Suprapubic skin (tissue), 4 donors: ENCODE measurements around the gene SLC2A13. TPM values are rescaled to one million over a fixed set of nuclear protein-coding genes. Genes with fewer than 3 reads are reported as not detected.

Experiments used
- DNase-seq, 2 donors: peaks; one replicate each; pipeline ENCODE4 v3.0.0-alpha.2; 2019; ENCODE audit warnings: low spot score in 2 of 2
- H3K27ac ChIP-seq: fragments of 200-600 bp; sonication (generic); one replicate; pipeline ENCODE4 v1.5.1; 2019
- H3K27me3 ChIP-seq: fragments of 200-600 bp; sonication (generic); one replicate; pipeline ENCODE4 v1.5.1; 2019
- H3K36me3 ChIP-seq: fragments of 200-600 bp; sonication (generic); one replicate; pipeline ENCODE4 v1.5.1; 2019
- H3K4me1 ChIP-seq: fragments of 200-600 bp; sonication (generic); one replicate; pipeline ENCODE4 v1.5.1; 2019
- H3K4me3 ChIP-seq: fragments of 200-600 bp; sonication (generic); one replicate; pipeline ENCODE4 v1.5.1; 2019; ENCODE audit warnings: mild to moderate bottlenecking
- H3K9me3 ChIP-seq: fragments of 200-600 bp; sonication (generic); one replicate; pipeline ENCODE4 v1.5.1; 2019
- EP300 ChIP-seq: sonication (generic); formaldehyde crosslinking; IDR thresholded peaks from one replicate; pipeline ENCODE4 v1.6.1; 2017; ENCODE audit warnings: antibody characterized with exemption
- POLR2A ChIP-seq, 2 donors: fragments of 450-650 bp; IDR thresholded peaks; one replicate each; pipeline ENCODE4 v1.6.1; 2017; ENCODE audit warnings: antibody characterized with exemption in 2 of 2, mild to moderate bottlenecking in 2 of 2, moderate library complexity in 2 of 2
- POLR2AphosphoS5 ChIP-seq, 3 donors: sonication (generic); formaldehyde crosslinking; IDR thresholded peaks; one replicate each; pipeline ENCODE4 v1.6.1; 2017; ENCODE audit warnings: antibody characterized with exemption in 3 of 3
- WGBS: methylation state at CpG from one replicate; pipeline ENCODE4 v1.1.5; 2018; 5-methylcytosine and 5-hydroxymethylcytosine counted together
- total RNA-seq, 4 donors: library from RNA; depleted of rRNA; stranded (reverse); fragments of >200 nt; gene quantifications; one replicate each; pipeline ENCODE4 v1.1.0, GENCODE V29; 2016
- TF ChIP-seq, protein P1 (sequence below), 2 donors: fragments of 200-600 bp in 1 of 2; fragments of 450-650 bp in 1 of 2; sonication (generic) in 1 of 2; IDR thresholded peaks; one replicate each; pipeline ENCODE4 v1.5.1; 2016 to 2019; ENCODE audit warnings: antibody characterized with exemption in 2 of 2, mild to moderate bottlenecking in 1 of 2, moderate library complexity in 1 of 2

The SLC2A13 gene
- total RNA-seq, 4 donors from 2014 or later, result 10.4 to 14.1 (median 13.4) TPM

DNA sequence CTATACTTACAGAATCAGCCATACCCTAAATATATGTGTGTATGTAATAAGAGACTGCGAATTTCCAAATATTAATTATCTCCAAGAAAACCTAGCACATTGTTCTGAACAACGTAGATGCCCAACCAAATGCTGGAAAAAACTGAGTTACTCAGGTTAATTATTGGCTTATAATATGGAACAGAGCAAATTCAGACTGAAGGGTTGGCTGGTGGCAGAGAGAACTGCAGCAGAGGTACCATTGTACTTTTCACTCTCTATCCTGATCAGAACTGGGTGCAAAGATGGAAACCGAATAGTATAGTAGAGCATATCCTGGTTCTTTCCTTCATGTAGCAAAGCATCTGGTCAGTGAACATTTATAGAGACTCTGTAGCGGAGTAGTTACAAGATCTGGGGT is 185.7 kb downstream of the SLC2A13 start:
- TF ChIP-seq, protein P1, sequence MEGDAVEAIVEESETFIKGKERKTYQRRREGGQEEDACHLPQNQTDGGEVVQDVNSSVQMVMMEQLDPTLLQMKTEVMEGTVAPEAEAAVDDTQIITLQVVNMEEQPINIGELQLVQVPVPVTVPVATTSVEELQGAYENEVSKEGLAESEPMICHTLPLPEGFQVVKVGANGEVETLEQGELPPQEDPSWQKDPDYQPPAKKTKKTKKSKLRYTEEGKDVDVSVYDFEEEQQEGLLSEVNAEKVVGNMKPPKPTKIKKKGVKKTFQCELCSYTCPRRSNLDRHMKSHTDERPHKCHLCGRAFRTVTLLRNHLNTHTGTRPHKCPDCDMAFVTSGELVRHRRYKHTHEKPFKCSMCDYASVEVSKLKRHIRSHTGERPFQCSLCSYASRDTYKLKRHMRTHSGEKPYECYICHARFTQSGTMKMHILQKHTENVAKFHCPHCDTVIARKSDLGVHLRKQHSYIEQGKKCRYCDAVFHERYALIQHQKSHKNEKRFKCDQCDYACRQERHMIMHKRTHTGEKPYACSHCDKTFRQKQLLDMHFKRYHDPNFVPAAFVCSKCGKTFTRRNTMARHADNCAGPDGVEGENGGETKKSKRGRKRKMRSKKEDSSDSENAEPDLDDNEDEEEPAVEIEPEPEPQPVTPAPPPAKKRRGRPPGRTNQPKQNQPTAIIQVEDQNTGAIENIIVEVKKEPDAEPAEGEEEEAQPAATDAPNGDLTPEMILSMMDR (IDR thresholded peaks at IDR 0.05), result no peak
- no peak for TF ChIP-seq POLR2AphosphoS5 (IDR thresholded peaks at IDR 0.05)
- no peak for TF ChIP-seq POLR2A (IDR thresholded peaks at IDR 0.05)
- no peak for TF ChIP-seq EP300
- no peak for DNase-seq
- no peak overlapping the region for H3K27ac ChIP-seq
- H3K4me3 ChIP-seq, result no peak overlapping the region
- peaks cover 13% of the 10 kb centered on the region for H3K4me1 ChIP-seq
- 84% methylated on average over 4 of the region's 4 CpGs for WGBS
- H3K27me3 ChIP-seq, result no peaks in the 10 kb centered on the region
- no peaks in the 10 kb centered on the region for H3K9me3 ChIP-seq
- no peaks in the 10 kb centered on the region for H3K36me3 ChIP-seq

DNA sequence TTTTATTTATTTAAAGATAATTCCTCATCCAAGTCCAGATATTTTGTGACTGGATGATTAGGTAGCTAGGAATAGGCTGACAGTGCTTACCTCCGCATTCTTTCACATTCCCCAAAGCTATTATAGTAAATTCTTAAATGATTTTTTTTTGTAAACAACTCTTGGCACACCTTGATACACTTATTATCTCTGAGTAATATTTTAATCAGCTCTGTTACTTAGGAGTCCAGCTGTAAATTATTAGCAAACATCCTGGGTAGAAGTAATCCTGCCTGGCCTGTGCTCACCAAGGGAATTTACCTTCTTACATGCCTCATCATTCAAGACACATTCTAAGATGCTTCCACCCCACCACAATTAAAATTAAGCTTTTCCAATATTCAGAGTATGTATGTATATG is 186.1 kb downstream of the SLC2A13 start:
- H3K4me3 ChIP-seq, result no peak overlapping the region
- H3K27me3 ChIP-seq, result no peaks in the 10 kb centered on the region
- H3K4me1 ChIP-seq, result peaks cover 14% of the 10 kb centered on the region
- DNase-seq, result no peak
- no peak overlapping the region for H3K27ac ChIP-seq
- no peaks in the 10 kb centered on the region for H3K36me3 ChIP-seq
- WGBS, result 67% methylated on average over 1 of the region's 1 CpG
- TF ChIP-seq, protein P1 (IDR thresholded peaks at IDR 0.05), result no peak
- TF ChIP-seq EP300 (no peak), POLR2A (IDR thresholded peaks at IDR 0.05) (no peak), POLR2AphosphoS5 (IDR thresholded peaks at IDR 0.05) (no peak)
- no peaks in the 10 kb centered on the region for H3K9me3 ChIP-seq

DNA sequence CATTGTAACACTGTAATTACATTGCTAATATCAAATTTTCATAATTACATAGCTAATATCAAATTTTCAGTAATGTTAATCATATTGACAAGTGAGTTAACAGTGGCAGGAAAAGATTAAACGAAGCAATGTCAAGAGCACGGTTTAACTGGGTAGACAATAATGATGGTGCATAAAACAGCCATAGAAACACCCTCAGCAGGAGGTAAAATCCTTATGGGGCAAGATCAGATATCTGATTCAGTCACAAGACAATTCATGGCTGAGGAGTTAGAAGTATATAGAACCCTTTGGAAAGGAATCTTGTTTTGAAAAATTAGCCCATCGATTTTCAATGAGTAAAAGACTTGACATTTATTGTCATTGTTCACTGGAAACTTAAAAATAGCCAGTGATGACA is 190.6 kb downstream of the SLC2A13 start:
- Histone ChIP-seq H3K27me3 (no peaks in the 10 kb centered on the region), H3K36me3 (no peaks in the 10 kb centered on the region), H3K4me1 (peaks cover 30% of the 10 kb centered on the region), H3K4me3 (no peak overlapping the region), H3K27ac (no peak overlapping the region), H3K9me3 (no peaks in the 10 kb centered on the region)
- no peak for DNase-seq
- WGBS, result 67% methylated on average over 3 of the region's 3 CpGs
- TF ChIP-seq POLR2A (IDR thresholded peaks at IDR 0.05) (no peak), EP300 (no peak), POLR2AphosphoS5 (IDR thresholded peaks at IDR 0.05) (no peak)
- TF ChIP-seq, protein P1 (IDR thresholded peaks at IDR 0.05), result no peak

DNA sequence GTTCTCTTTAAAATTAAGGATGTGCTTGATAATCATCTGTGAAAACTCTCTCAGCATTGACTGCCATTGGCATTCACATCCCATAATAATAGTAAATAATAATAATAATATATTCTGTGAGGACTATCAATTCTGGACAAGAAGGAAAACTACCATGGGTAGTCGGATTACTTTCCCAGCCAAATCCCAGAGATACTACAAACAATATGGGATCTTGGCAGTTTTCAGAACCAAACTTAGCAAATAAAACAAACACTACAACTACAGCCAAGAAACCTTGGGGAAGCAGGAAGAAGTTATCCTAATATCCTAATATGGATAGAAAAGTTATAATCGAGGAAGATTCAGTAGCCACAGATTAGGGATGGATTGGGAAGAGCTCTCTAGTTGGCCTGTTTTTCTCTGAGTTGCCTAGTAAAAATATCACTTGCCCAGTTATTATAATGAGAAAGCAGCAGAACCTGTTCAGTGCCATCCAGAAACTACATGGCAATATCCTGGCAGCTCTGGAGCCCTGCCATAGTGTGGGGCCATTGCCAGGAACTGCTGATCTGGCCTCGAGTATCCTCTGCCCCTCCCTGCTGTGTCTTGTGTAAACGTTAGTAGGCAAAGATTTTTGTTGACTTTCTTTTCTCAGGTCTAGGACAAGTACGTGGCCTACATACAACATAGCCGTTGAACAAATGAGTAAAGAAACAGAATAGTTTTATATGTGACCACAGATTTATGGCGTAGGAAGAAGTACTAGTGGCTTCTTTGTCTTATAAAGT is 193.5 kb downstream of the SLC2A13 start:
- Histone ChIP-seq H3K9me3 (no peaks in the 10 kb centered on the region), H3K4me3 (no peak overlapping the region), H3K27me3 (no peaks in the 10 kb centered on the region), H3K4me1 (peaks cover 30% of the 10 kb centered on the region), H3K27ac (peak overlapping the region; percentile 56), H3K36me3 (no peaks in the 10 kb centered on the region)
- DNase-seq, result peak in 1 of 2 donors; percentile 78
- TF ChIP-seq POLR2AphosphoS5 (IDR thresholded peaks at IDR 0.05), result peak in 1 of 3 donors; percentile 48
- no peak for TF ChIP-seq POLR2A (IDR thresholded peaks at IDR 0.05)
- TF ChIP-seq, protein P1 (IDR thresholded peaks at IDR 0.05), result no peak
- TF ChIP-seq EP300, result no peak
- 52% methylated on average over 7 of the region's 7 CpGs for WGBS

DNA sequence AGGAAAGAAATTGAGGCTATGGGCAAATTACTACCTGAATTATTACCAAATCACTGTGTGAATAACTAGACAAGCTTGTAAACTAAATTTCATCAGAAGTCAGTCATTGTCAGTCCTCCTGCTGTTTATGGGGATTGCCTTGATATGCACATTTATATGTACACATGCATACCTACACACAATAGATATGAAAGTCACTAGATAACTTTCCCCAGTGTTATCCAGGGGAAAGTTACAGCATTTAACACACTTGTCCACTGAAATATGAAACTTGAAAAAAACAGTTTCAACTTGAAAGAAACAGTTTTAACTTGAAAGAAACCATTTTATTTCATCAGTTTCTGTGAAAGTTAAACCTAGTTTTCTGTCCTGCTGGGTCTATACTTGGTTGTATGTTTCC is 199.6 kb downstream of the SLC2A13 start:
- no peak for DNase-seq
- Histone ChIP-seq H3K4me1 (peaks cover 29% of the 10 kb centered on the region), H3K27ac (no peak overlapping the region), H3K27me3 (no peaks in the 10 kb centered on the region), H3K9me3 (no peaks in the 10 kb centered on the region), H3K4me3 (no peak overlapping the region), H3K36me3 (no peaks in the 10 kb centered on the region)
- TF ChIP-seq, protein P1 (IDR thresholded peaks at IDR 0.05), result no peak
- TF ChIP-seq EP300 (no peak), POLR2AphosphoS5 (IDR thresholded peaks at IDR 0.05) (no peak), POLR2A (IDR thresholded peaks at IDR 0.05) (no peak)
